Astrocyte (in vitro differentiated cells and primary cell): Measurements from ENCODE around the gene HSD11B1.

Experiments used
- CTCF ChIP-seq: IDR thresholded peaks from 2 replicates; pipeline ENCODE4 v1.5.1; 2011; ENCODE audit warnings: low read depth, mild to moderate bottlenecking, inconsistent platforms, low read length, moderate library complexity; ENCODE audit not compliant: insufficient read depth
- EZH2 ChIP-seq: IDR thresholded peaks from 2 replicates; pipeline ENCODE4 v1.6.1; 2012; ENCODE audit warnings: mild to moderate bottlenecking, low read length, inconsistent platforms; ENCODE audit not compliant: insufficient read depth

- TF ChIP-seq CTCF: no peak
- TF ChIP-seq EZH2: no peak
Observed at GRCh38 chr1:209688746-209689234, 15.9 kb upstream of the HSD11B1 start.
